Stimulated activated naive CD8-positive, alpha-beta T cell treated with anti-CD3 and anti-CD28 coated beads, Interleukin-15, Interleukin-2, amounts not matched to agents 100 ng/mL and 50 ng/mL, for 24 hours (primary cell): ENCODE data around the gene CLDN22.

Experiments
- H3K27ac Mint-ChIP-seq: one replicate; pipeline ENCODE4 v1.8.0; 2021; ENCODE audit warnings: mild to moderate bottlenecking, mixed read lengths
- H3K27me3 Mint-ChIP-seq: one replicate; pipeline ENCODE4 v1.8.0; 2021; ENCODE audit warnings: mixed read lengths
- H3K36me3 Mint-ChIP-seq: one replicate; pipeline ENCODE4 v1.8.0; 2021; ENCODE audit warnings: low read depth, mixed read lengths
- H3K4me1 Mint-ChIP-seq: one replicate; pipeline ENCODE4 v1.8.0; 2021; ENCODE audit warnings: low read depth, mixed read lengths
- H3K4me3 Mint-ChIP-seq: one replicate; pipeline ENCODE4 v1.8.0; 2021; ENCODE audit warnings: mild to moderate bottlenecking, mixed read lengths
- H3K9me3 Mint-ChIP-seq: one replicate; pipeline ENCODE4 v1.8.0; 2021; ENCODE audit warnings: mixed read lengths

The CLDN22 gene

GRCh38 chr4:183352546-183352945 is 32.5 kb upstream of the CLDN22 start:
- H3K4me1 Mint-ChIP-seq: peaks cover 21% of the 10 kb centered on the region
- H3K27me3 Mint-ChIP-seq: peaks cover 23% of the 10 kb centered on the region
- peaks cover 5% of the 10 kb centered on the region for H3K9me3 Mint-ChIP-seq
- H3K36me3 Mint-ChIP-seq: no peaks in the 10 kb centered on the region
- H3K4me3 Mint-ChIP-seq: no peak overlapping the region
- H3K27ac Mint-ChIP-seq: no peak overlapping the region

- peak overlapping the region; percentile 78 for H3K27ac Mint-ChIP-seq
- H3K9me3 Mint-ChIP-seq: peaks cover 5% of the 10 kb centered on the region
- peaks cover 21% of the 10 kb centered on the region for H3K4me1 Mint-ChIP-seq
- H3K36me3 Mint-ChIP-seq: no peaks in the 10 kb centered on the region
- peaks cover 20% of the 10 kb centered on the region for H3K27me3 Mint-ChIP-seq
- H3K4me3 Mint-ChIP-seq: no peak overlapping the region
Observed at GRCh38 chr4:183350317-183351071, 30.4 kb upstream of the CLDN22 start.

GRCh38 chr4:183349673-183350072 is 29.6 kb upstream of the CLDN22 start:
- Mint-ChIP-seq H3K27ac (no peak overlapping the region), H3K4me3 (no peak overlapping the region), H3K36me3 (no peaks in the 10 kb centered on the region), H3K4me1 (peaks cover 21% of the 10 kb centered on the region), H3K9me3 (peaks cover 5% of the 10 kb centered on the region), H3K27me3 (peaks cover 25% of the 10 kb centered on the region)

- Mint-ChIP-seq H3K9me3 (peaks cover 5% of the 10 kb centered on the region), H3K36me3 (no peaks in the 10 kb centered on the region), H3K4me1 (peaks cover 21% of the 10 kb centered on the region), H3K27me3 (peaks cover 31% of the 10 kb centered on the region), H3K27ac (peak overlapping the region; percentile 79), H3K4me3 (no peak overlapping the region)
Observed at GRCh38 chr4:183348706-183349659, 28.9 kb upstream of the CLDN22 start.

- no peaks in the 10 kb centered on the region for H3K36me3 Mint-ChIP-seq
- H3K27ac Mint-ChIP-seq: no peak overlapping the region
- no peak overlapping the region for H3K4me3 Mint-ChIP-seq
- peaks cover 23% of the 10 kb centered on the region for H3K4me1 Mint-ChIP-seq
- peaks cover 32% of the 10 kb centered on the region for H3K27me3 Mint-ChIP-seq
- peaks cover 5% of the 10 kb centered on the region for H3K9me3 Mint-ChIP-seq
Observed at GRCh38 chr4:183348136-183348535, 28.1 kb upstream of the CLDN22 start.

- H3K27me3 Mint-ChIP-seq: peaks cover 29% of the 10 kb centered on the region
- H3K4me1 Mint-ChIP-seq: peaks cover 26% of the 10 kb centered on the region
- H3K4me3 Mint-ChIP-seq: no peak overlapping the region
- H3K9me3 Mint-ChIP-seq: peaks cover 5% of the 10 kb centered on the region
- H3K27ac Mint-ChIP-seq: no peak overlapping the region
- no peaks in the 10 kb centered on the region for H3K36me3 Mint-ChIP-seq
Observed at GRCh38 chr4:183347566-183347965, 27.5 kb upstream of the CLDN22 start.

GRCh38 chr4:183347146-183347545 is 27.1 kb upstream of the CLDN22 start:
- H3K27me3 Mint-ChIP-seq: peaks cover 28% of the 10 kb centered on the region
- H3K9me3 Mint-ChIP-seq: peaks cover 5% of the 10 kb centered on the region
- no peak overlapping the region for H3K4me3 Mint-ChIP-seq
- H3K36me3 Mint-ChIP-seq: no peaks in the 10 kb centered on the region
- H3K27ac Mint-ChIP-seq: no peak overlapping the region
- H3K4me1 Mint-ChIP-seq: peaks cover 26% of the 10 kb centered on the region

- H3K27me3 Mint-ChIP-seq: peaks cover 30% of the 10 kb centered on the region
Observed at GRCh38 chr4:183345261-183345660, 25.2 kb upstream of the CLDN22 start.

GRCh38 chr4:183344523-183345255 is 24.6 kb upstream of the CLDN22 start:
- Mint-ChIP-seq H3K27me3 (peaks cover 30% of the 10 kb centered on the region), H3K4me1 (peaks cover 19% of the 10 kb centered on the region), H3K9me3 (no peaks in the 10 kb centered on the region), H3K4me3 (no peak overlapping the region), H3K36me3 (no peaks in the 10 kb centered on the region), H3K27ac (no peak overlapping the region)

More at GRCh38 chr4:183345261-183345660, 25.2 kb upstream of the CLDN22 start:
- Mint-ChIP-seq H3K4me3 (no peak overlapping the region), H3K9me3 (peaks cover 1% of the 10 kb centered on the region), H3K4me1 (peaks cover 22% of the 10 kb centered on the region), H3K36me3 (no peaks in the 10 kb centered on the region), H3K27ac (no peak overlapping the region)

- Mint-ChIP-seq H3K27ac (no peak overlapping the region), H3K4me1 (peaks cover 10% of the 10 kb centered on the region), H3K27me3 (peaks cover 33% of the 10 kb centered on the region), H3K4me3 (no peak overlapping the region), H3K9me3 (no peaks in the 10 kb centered on the region), H3K36me3 (no peaks in the 10 kb centered on the region)
Observed at GRCh38 chr4:183343730-183344129, 23.7 kb upstream of the CLDN22 start.

GRCh38 chr4:183342541-183343533 is 22.8 kb upstream of the CLDN22 start:
- Mint-ChIP-seq H3K4me1 (peaks cover 5% of the 10 kb centered on the region), H3K27me3 (peaks cover 33% of the 10 kb centered on the region), H3K4me3 (no peak overlapping the region), H3K9me3 (no peaks in the 10 kb centered on the region), H3K36me3 (no peaks in the 10 kb centered on the region), H3K27ac (no peak overlapping the region)

- Mint-ChIP-seq H3K4me1 (peaks cover 8% of the 10 kb centered on the region), H3K9me3 (no peaks in the 10 kb centered on the region), H3K36me3 (no peaks in the 10 kb centered on the region), H3K27me3 (peaks cover 35% of the 10 kb centered on the region), H3K27ac (no peak overlapping the region), H3K4me3 (no peak overlapping the region)
Observed at GRCh38 chr4:183337833-183338232, 17.8 kb upstream of the CLDN22 start.

- H3K9me3 Mint-ChIP-seq: no peaks in the 10 kb centered on the region
- H3K27me3 Mint-ChIP-seq: peaks cover 37% of the 10 kb centered on the region
- no peak overlapping the region for H3K27ac Mint-ChIP-seq
Observed at GRCh38 chr4:183337349-183337748, 17.3 kb upstream of the CLDN22 start.

More at GRCh38 chr4:183337349-183337748, 17.3 kb upstream of the CLDN22 start:
- no peak overlapping the region for H3K4me3 Mint-ChIP-seq
- H3K4me1 Mint-ChIP-seq: peaks cover 8% of the 10 kb centered on the region
- no peaks in the 10 kb centered on the region for H3K36me3 Mint-ChIP-seq
